ENCODE data around the gene NOD1.
"Not testable (repeated sequence)": the region's sequence is repeated elsewhere in the genome, so short reads cannot be mapped to it uniquely, and the experiment has no call there.

Gene NOD1

DNA sequence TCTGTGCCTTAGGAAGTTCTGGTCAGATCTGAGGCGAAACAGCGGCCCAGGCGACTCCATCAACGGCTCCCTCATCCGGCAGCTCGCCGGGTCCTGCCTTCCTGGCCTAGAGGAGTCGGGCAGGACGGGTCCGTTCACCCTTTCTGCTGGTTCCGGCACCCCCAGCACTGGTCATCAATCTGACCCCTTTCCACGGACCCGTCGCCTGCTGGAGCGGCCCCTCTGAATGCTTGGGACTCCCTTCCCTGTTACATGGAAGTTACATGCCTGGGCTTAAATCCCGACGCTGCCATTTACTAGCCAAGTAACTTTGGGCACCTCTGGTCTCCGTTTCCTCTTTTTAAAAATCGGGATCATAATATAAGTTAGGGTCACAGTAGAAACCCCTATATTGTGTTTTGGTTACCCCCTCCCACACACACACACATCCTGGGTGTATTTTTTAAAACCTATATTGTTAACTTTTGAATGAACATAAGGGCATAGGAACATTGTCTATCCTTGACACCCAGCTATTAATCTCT lies 26.7 kb upstream of the NOD1 start:
- in situ Hi-C loops (cut with MboI; ENCODE audit: low sequenced_read_pairs): no loop called here

DNA sequence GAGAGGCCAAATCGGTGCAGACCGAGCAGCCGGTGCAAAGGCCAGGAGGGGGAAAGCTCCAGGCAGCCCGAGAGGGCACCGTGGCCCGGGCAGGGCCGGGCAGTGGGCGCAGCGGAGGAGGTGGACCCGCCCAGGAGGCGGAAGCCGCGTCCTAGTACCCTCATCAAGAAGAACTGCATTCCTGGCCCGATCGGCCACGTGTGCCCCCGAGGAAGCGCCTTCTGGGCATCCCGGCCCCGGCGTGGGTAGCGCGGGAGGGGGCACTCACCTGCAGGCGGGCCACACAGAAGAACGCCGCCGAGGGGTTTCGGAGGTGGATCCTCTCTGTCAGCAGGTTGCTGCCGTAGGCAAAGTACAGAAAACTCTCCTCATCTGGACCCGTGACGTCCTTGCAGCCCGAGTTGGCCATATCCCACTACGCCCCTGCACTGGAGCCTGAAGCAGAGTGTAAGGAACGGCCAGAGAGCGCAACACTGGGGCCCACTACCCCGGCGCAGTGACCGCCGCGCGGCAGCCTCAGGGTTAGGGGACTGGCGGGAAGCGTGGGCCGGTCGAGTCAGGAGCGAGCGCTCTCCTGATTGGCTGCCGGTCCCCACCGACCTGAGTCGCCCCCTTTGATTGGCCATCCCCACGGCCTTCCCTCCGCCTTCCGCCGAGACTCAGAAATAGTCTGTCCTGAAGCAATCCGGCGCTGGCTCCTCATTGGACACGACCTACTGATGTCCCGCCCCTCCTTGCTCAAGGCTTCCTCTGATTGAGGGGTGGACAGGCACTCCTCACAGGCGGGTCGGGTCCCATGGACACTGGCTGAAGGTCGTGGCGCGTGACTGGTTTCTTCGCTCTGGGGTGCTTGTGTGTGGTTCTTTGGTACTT lies 26.0 kb upstream of the NOD1 start, which contains the start of gene GGCT:
Gene GGCT (minus strand): TSS at position 529 of the 873 bp plus-strand sequence. CDS start 120 bp downstream, at position 409.
- in situ Hi-C loops (cut with MboI; ENCODE audit: low sequenced_read_pairs): no loop called here

DNA sequence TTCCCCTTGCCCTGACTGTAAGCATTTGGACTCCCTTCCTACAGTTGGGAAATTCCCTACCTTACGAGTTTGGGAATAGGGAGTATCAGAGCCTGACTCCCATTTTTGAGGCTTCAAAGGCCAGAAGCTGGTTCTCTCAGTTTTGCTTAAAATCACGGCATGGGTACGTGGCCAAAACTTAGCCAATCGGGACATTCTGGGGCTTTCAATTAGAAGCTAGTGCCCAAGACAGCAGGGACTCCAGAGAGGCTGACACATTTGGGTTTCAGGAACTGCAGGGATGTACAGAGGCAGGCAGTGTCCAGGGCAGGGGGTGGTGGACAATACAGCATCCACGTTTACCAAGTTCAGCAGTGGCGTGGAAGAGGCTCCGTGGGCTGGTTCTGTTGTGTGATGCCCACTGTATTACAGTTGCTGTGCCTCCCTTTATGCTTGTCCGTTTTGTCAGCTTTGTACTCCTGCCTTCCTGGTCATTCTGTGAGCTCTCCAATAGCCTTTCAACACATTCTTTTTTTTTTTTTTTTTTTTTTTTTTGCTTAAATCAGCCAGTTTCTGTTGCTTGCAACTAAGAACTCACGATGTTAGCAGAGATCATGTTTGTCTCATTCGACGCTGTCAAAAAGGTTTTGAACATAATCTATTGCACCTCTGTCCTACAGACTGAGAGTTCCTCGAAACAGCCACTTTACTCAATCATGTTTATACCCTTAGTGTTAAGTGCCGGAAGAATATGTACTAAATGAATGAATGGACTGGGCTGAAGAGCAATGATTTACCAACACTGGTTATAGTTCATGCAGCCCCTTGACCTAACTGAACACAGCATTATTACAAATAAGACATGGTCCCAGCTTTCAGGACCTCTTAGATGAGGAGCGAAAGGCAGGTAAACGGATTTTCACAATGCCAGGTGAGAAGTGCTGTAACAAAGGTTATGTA lies 25.0 kb upstream of the NOD1 start:
- in situ Hi-C loops (cut with MboI; ENCODE audit: low sequenced_read_pairs): no loop called here

DNA sequence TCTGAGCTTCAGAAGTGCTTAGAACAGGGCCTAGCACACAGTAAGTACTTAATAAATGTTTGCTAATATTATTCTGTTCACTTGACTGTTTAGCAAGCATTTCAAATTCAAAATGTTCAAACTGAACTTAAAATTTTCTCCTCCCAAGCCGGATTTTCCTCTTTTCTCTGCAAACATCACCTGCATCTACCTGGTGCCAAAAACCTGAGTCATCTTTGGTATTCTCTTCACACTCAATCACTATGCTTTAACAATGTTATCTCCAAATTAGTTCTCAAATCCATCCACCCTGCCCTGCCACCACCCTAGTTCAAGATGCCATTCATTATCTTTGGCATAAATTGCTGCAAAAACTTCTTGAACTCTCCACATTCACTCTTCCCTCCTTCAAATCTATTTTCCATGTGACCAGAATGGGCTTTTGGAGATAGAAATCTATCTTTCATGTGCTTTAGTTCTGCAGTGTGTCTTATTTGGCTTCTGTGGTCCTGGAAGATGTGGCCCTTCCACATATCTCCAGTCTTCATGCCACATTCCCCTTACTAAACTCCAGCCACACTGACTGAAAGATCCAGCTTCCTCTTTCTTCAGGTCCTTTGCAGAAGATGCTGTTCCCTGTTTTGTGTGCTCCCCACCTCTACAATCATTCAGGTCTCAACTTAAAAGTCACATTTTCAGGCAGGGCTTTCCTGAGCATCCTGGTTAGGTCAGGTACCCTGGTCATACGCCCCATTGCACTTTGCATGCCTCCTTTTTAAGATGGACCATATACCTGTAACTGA lies 24.1 kb upstream of the NOD1 start:
- in situ Hi-C loops (cut with MboI; ENCODE audit: low sequenced_read_pairs): no loop called here

DNA sequence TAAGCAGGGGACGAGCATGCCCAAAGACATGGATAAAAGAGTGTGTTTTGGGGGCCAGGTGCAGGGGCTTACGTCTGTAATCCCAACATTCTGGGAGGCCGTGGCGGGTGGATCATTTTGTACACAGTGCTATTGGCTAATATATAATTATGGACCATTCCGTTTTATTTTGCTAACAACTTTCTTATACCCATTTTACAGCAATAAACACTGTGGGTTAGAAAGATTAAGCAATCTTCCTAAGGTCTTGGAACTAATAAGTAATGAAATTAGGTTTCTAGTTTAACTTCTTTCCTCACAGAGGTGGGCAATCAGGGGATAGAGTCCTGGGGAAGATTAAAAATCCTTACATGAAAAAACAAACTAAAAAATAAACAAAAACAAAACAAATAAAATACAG lies 22.7 kb upstream of the NOD1 start:
- in situ Hi-C loops (cut with MboI; ENCODE audit: low sequenced_read_pairs): no loop called here

DNA sequence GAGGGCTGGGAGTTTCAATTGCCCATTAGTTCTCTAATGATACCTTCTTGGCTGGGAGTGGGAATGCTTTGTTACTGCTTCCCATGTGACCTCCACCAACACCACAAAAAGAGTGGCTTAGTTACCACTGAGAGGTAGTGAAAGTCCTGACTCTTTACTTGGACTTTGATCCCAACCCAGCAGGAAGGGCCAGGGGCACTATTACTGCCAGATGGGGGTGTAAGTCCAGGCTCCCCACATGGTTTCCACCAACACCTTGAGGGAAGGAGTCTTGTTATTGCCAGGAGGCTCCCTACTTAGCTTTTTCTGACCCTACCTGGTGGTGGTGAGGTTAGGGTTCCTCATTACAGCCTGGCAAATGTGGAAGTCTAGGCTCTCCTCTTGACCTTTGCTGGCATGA lies 14.6 kb upstream of the NOD1 start:
- in situ Hi-C loops (cut with MboI; ENCODE audit: low sequenced_read_pairs): no loop called here

DNA sequence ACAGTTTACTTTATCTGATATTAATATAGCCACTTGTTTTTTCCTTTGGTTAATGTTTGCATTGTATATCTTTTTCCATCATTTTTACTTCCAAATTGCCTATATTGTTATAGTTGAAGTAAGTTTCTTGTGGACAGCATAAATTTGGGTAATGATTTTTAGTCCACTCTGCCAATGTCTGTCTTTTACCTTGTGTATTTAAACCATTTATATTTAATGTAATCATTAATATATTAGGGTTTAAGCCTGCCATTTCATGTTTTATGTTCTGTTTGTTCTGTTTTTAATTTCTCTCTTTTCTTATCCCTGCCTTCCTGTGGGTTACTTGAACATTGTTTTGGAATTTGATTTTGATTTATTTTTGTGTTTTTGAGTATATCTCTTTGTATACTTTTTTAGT lies 12.8 kb upstream of the NOD1 start:
- in situ Hi-C loops (cut with MboI; ENCODE audit: low sequenced_read_pairs): no loop called here

DNA sequence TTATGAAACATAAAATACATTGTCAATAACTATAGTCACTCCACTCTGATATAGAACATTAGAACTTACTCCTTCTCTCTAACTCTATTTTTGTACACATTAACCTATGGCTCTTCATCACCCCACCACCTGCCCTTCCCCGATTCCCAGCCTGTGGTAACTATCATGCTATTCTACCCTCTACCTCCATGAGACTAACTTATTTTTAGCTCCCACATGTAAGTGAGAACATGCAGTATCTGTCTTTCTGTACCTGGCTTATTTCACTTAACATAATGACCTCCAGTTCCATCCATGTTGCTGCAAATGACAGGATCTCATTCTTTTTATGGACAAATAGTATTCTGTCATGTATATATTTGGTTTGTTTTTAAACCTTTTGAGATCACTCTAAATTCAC lies 8.8 kb upstream of the NOD1 start:
- in situ Hi-C loops (cut with MboI; ENCODE audit: low sequenced_read_pairs): no loop called here

DNA sequence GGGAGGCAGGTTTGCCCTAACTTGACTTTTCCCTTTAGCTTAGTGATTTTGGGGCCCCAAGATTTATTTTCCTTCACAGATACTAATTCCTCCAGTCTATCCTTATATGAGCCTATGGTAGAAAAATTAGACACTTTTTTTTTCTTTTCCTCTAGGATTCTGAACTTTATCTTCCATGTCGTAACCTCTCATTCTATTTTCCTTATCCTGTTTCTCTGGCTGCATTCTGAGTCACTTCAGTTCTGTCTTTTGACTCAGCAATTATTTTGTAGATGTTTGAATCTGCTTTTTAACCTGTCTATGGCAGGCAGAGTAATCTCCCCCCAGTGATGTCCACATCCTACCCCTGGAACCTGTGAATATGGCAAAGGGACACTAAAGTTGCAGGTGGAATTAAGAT lies 7.1 kb upstream of the NOD1 start:
- in situ Hi-C loops (cut with MboI; ENCODE audit: low sequenced_read_pairs): no loop called here

DNA sequence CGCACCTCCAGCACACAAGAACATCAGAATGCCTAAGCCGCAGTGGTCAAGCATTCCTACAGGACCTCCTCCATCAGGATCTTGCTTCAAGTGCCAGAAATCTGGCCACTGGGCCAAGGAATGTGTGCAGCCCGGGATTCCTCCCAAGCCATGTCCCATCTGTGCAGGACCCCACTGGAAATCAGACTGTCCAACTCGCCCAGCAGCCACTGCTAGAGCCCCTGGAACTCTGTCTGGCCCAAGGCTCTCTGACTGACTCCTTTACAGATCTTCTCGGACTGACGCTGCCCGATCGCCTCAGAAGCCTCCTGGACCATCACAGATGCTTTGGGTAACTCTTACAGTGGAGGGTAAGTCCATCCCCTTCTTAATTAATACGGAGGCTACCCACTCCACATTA lies 2.8 kb upstream of the NOD1 start:
- in situ Hi-C loops (cut with MboI; ENCODE audit: low sequenced_read_pairs): not testable (repeated sequence)

DNA sequence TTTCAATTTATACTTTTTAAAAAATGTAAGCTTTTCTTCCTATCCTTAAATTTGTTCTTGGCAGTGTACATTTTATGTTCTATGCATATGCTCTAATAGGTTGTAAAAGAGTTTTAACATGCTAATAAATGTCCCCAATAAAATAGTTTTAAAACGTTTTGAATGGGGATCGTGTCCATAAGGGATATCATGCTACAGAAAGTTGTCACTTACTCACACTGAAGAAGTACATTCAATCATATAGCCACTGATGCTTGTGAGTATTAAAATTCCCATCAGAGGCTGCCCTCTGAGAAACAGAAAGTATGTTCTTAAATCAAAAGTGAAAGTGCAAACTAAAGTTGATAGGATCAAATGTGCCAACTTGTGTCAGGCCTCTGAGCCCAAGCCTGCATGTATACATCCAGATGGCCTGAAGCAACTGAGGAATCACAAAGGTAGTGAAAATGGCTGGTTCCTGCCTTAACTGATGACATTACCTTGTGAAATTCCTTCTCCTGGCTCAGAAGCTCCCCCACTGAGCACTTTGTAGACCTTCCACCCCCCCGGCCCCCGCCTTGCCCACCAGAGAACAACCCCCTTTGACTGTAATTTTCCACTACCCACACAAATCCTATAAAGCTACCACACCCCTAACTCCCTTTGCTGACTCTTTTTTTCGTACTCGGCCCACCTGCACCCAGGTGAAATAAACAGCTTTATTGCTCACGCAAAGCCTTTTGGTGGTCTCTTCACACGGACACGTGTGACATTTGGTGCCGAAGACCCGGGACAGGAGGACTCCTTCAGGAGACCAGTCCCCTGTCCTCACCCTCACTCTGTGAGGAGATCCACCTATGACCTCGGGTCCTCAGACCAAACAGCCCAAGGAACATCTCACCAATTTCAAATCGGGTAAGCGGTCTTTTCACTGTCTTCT lies 877 bp upstream of the NOD1 start:
- in situ Hi-C loops (cut with MboI; ENCODE audit: low sequenced_read_pairs): no loop called here

DNA sequence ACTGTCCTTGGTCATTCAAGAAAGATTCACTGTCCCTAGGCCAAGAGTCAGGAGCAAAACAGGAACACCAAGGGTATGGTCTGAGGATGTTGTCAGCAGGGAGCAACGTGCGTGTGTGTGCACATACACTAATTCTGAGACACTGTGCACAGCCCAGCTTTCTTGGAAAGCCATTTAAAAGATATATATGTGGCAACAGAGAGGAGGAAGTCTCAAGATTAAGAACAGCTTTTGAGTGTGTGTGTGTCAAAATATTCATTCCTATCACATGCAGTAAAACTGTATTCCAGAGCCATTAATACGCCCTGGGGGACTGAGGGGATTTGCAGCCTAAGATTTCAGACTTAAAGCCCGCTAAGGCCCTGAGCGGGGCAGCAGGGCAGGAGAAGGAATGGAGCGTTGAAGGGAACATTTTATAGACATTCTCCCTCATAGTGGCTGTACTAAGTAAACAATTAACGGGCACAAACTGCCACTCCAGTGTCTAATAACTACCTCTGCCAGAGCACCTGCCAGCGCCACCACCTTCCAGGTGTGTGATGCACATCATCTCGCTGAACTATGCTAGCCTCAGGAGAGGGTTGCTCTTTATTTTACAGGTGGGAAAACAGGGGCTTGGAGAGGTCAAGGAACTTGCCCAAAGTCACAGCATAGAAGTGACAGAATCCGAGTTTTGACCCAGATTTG lies 2.0 kb downstream of the NOD1 start:
- in situ Hi-C loops (cut with MboI; ENCODE audit: low sequenced_read_pairs): no loop called here

DNA sequence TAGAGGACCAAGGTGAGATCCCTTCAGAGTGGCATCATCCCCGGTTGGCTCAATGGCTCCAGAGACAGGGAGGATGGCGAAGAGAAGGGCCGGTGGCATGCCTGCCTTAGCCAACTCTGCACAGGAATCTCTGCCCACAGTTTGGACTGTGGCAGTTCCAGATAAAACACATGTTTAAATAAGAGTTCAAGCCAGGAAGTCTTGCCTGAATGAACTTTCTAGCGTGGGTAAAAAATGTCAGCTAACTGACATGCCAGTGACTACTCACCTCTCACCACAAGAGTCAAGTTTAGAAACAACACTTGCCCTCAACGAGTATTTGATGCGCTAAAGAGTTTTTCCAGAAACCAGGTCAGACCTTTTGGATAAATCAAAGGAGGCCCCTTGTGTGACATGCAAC lies 3.0 kb downstream of the NOD1 start:
- in situ Hi-C loops (cut with MboI; ENCODE audit: low sequenced_read_pairs): no loop called here

DNA sequence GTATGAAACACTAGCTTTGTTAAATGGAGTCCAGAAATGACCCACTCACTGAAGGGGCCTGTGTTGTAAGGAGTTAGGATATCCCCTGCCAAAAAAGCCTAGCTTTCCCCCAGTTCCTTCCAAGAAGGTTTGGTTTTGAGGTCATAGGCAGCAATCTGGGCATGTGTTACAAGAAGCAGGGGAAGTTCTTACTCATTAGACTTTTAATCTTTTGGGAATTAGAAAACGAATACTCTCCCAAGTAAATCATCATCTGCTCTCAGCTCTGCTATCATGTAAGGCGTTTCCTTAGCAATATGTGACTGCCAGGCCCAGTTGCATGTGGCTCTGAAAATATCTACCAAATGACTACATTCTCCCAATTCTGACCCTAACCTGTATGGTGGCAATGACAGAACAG lies 3.7 kb downstream of the NOD1 start:
- in situ Hi-C loops (cut with MboI; ENCODE audit: low sequenced_read_pairs): no loop called here

DNA sequence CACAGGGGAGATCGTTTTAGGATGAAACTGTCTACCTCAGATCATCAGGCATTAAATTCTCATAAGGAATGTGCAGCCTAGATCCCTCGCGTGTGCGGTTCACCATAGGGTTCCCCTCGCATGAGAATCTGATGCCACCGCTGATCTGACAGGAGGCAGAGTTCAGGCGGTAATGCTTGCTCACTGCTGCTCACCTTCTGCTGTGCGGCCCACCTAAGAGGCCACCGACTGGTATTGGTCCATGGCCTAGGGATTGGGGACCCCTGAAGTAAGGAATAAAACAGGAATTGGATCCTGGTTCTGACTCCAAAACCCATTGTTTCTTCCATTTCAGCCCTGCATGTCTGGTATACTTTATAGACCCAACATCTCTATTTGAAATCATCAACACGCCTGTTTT lies 4.1 kb downstream of the NOD1 start:
- in situ Hi-C loops (cut with MboI; ENCODE audit: low sequenced_read_pairs): no loop called here

DNA sequence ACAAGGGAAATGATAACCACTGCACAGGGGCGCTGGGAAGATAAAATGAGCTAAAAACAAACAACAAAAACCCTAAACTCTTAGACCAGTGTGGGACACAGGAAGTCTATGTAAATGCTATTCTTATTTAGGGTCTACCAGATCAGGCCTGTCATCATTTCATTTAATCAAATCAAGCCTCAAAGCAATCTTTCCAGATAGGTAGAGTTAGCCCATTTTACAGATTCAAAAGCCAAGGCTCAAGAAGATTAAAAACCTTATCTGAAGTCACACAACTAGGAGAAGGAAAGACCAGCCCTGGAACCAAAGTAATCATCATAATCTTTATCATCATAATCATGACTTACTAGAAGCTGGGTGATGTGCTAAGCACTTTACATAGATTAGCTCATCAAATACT lies 4.7 kb downstream of the NOD1 start:
- in situ Hi-C loops (cut with MboI; ENCODE audit: low sequenced_read_pairs): no loop called here

DNA sequence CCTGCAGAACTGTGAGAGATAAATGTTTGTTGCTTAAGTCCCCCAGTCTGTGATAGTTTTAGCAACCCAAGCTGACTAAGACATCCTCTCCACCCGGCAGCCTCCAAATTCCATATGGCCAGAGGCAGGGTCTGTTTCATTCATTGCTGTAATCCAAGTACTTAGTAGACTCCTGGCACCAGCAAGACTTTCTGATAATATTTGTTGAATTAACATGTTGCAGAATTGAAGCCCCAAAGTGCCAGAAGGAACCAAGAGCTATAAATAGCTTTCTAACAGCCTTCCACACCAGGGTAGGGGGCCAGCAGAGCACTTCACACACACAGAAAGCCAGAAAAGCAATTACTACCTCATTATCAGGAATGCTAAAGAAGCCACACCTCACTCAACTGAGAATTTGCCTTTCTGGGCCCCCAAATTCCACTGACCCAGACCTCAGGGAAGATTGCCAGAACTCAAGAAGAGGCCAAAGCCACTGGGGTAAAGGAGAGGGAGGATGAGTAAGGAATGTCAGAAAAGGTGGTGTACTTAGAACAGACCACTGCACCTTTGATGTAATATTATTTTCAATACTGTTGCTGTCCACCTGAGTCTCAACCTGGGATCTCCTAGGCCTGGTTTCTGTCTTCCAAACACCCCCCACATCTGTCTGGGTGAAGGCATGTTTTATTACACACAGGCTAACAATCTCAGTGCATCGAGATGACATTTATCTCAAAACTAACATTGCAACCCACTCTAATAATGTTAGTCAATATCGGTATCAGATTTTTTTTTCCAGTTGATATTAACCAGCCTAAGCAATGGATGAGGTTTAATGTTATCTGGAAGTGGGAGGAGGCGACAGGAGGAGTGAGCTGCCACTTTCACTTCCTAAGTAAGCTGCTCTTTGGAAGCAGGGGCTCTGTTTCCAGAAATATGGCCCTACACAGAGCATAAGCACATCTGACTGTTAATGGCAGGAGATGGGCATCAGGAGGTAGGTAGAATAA lies 5.5 kb downstream of the NOD1 start:
- in situ Hi-C loops (cut with MboI; ENCODE audit: low sequenced_read_pairs): no loop called here

Data from hTERT RPE-1 (cell line).